H9 (cell line): ENCODE measurements around the gene SCNM1. TPM values are rescaled to one million over a fixed set of nuclear protein-coding genes. Genes with fewer than 3 reads are reported as not detected.

Experiments used
- DNase-seq: peaks from one replicate; pipeline ENCODE4 v3.0.0-alpha.2; 2017
- H2AFZ ChIP-seq: one replicate; pipeline ENCODE4 v1.6.1; 2013; ENCODE audit warnings: mild to moderate bottlenecking, low read length, control low read depth, moderate library complexity
- H2AK5ac ChIP-seq: 2 replicates; pipeline ENCODE4 v1.6.1; 2013; ENCODE audit warnings: low read length, control low read depth, mixed read lengths; ENCODE audit not compliant: insufficient read length
- H2BK120ac ChIP-seq: one replicate; pipeline ENCODE4 v1.6.1; 2013; ENCODE audit warnings: low read depth, mild to moderate bottlenecking, low read length, control low read depth, inconsistent platforms; ENCODE audit not compliant: poor library complexity, severe bottlenecking
- H2BK12ac ChIP-seq: 2 replicates; pipeline ENCODE4 v1.6.1; 2013; ENCODE audit warnings: low read length, control low read depth, mixed read lengths, low read depth; ENCODE audit not compliant: insufficient read length
- H2BK15ac ChIP-seq: 2 replicates; pipeline ENCODE4 v1.6.1; 2013; ENCODE audit warnings: low read depth, low read length, control low read depth
- H2BK20ac ChIP-seq: one replicate; pipeline ENCODE4 v1.6.1; 2013; ENCODE audit warnings: low read depth, mild to moderate bottlenecking, low read length, control low read depth, inconsistent platforms; ENCODE audit not compliant: poor library complexity, severe bottlenecking
- H2BK5ac ChIP-seq: 2 replicates; pipeline ENCODE4 v1.6.1; 2013; ENCODE audit warnings: low read length, control low read depth, mixed read lengths; ENCODE audit not compliant: insufficient read length
- H3K14ac ChIP-seq: 2 replicates; pipeline ENCODE4 v1.6.1; 2013; ENCODE audit warnings: low read length, control low read depth; ENCODE audit not compliant: insufficient read depth
- H3K18ac ChIP-seq: 2 replicates; pipeline ENCODE4 v1.6.1; 2013; ENCODE audit warnings: low read depth, mild to moderate bottlenecking, mixed read lengths, low read length, control low read depth; ENCODE audit not compliant: insufficient read length
- H3K23ac ChIP-seq: 2 replicates; pipeline ENCODE4 v1.6.1; 2013; ENCODE audit warnings: low read length, control low read depth, mixed read lengths, low read depth; ENCODE audit not compliant: insufficient read length
- H3K23me2 ChIP-seq: 2 replicates; pipeline ENCODE4 v1.6.1; 2013; ENCODE audit warnings: low read depth, mild to moderate bottlenecking, mixed read lengths, low read length, control low read depth; ENCODE audit not compliant: insufficient read length, poor library complexity, severe bottlenecking
- H3K27ac ChIP-seq: 2 replicates; pipeline ENCODE4 v1.5.1; 2013; ENCODE audit warnings: low read length, control low read depth, mixed read lengths, low read depth; ENCODE audit not compliant: insufficient read length
- H3K27me3 ChIP-seq: 2 replicates; pipeline ENCODE4 v1.6.1; 2013; ENCODE audit warnings: low read length, control low read depth, inconsistent platforms; ENCODE audit not compliant: insufficient read depth
- H3K4ac ChIP-seq: 2 replicates; pipeline ENCODE4 v1.6.1; 2013; ENCODE audit warnings: low read depth, mild to moderate bottlenecking, control low read depth, inconsistent platforms, low read length, moderate library complexity
- H3K4me1 ChIP-seq: 2 replicates; pipeline ENCODE4 v1.6.1; 2013; ENCODE audit warnings: low read length, control low read depth, inconsistent platforms; ENCODE audit not compliant: insufficient read depth
- H3K4me2 ChIP-seq: 2 replicates; pipeline ENCODE4 v1.6.1; 2013; ENCODE audit warnings: low read length, control low read depth, mixed read lengths; ENCODE audit not compliant: insufficient read length, insufficient read depth
- H3K56ac ChIP-seq: 2 replicates; pipeline ENCODE4 v1.6.1; 2013; ENCODE audit warnings: low read depth, mild to moderate bottlenecking, mixed read lengths, low read length, control low read depth; ENCODE audit not compliant: insufficient read length
- H3K79me1 ChIP-seq: 2 replicates; pipeline ENCODE4 v1.6.1; 2013; ENCODE audit warnings: low read depth, mild to moderate bottlenecking, moderate library complexity, low read length, control low read depth, inconsistent platforms; ENCODE audit not compliant: insufficient read depth, poor library complexity, severe bottlenecking
- H3K79me2 ChIP-seq: 2 replicates; pipeline ENCODE4 v1.6.1; 2013; ENCODE audit warnings: low read length, control low read depth, inconsistent platforms; ENCODE audit not compliant: insufficient read depth
- H3K9ac ChIP-seq: 2 replicates; pipeline ENCODE4 v1.6.1; 2013; ENCODE audit warnings: low read length, control low read depth, mixed read lengths; ENCODE audit not compliant: insufficient read length; ENCODE audit errors: extremely low read depth
- H3K9me3 ChIP-seq: one replicate; pipeline ENCODE4 v1.6.1; 2013; ENCODE audit warnings: low read depth, low read length, inconsistent platforms; ENCODE audit not compliant: control insufficient read depth
- H3T11ph ChIP-seq: one replicate; pipeline ENCODE4 v1.6.1; 2013; ENCODE audit warnings: mild to moderate bottlenecking, low read length, control low read depth, inconsistent platforms
- H4K20me1 ChIP-seq: one replicate; pipeline ENCODE4 v1.6.1; 2013; ENCODE audit not compliant: control insufficient read depth, insufficient read length, insufficient read depth
- H4K5ac ChIP-seq: 2 replicates; pipeline ENCODE4 v1.6.1; 2013; ENCODE audit warnings: low read depth, mild to moderate bottlenecking, mixed read lengths, low read length, control low read depth; ENCODE audit not compliant: insufficient read length
- H4K8ac ChIP-seq: replicated peaks from 2 replicates; pipeline ENCODE4 v1.6.1; 2013; ENCODE audit warnings: low read length, control low read depth, mixed read lengths, low read depth; ENCODE audit not compliant: insufficient read length
- H4K91ac ChIP-seq: 2 replicates; pipeline ENCODE4 v1.6.1; 2013; ENCODE audit warnings: low read depth, mild to moderate bottlenecking, moderate library complexity, mixed read lengths, low read length, control low read depth; ENCODE audit not compliant: insufficient read length
- H3K27ac Mint-ChIP-seq, 3 experiments: 2 replicates in 2 of 3; 3 replicates in 1 of 3; pipeline ENCODE4 v1.8.0; 2020 to 2021; ENCODE audit warnings: mixed read lengths in 3 of 3, mild to moderate bottlenecking in 1 of 3, moderate library complexity in 1 of 3
- H3K27me3 Mint-ChIP-seq: 2 replicates; pipeline ENCODE4 v1.8.0; 2021; ENCODE audit warnings: low read depth, mild to moderate bottlenecking, moderate library complexity, mixed read lengths
- H3K36me3 Mint-ChIP-seq, 3 experiments: 2 replicates in 2 of 3; 3 replicates in 1 of 3; pipeline ENCODE4 v1.8.0; 2020 to 2021; ENCODE audit warnings: low read depth in 3 of 3, mixed read lengths in 3 of 3; ENCODE audit not compliant: insufficient read depth in 1 of 3
- H3K4me1 Mint-ChIP-seq, 2 experiments: 2 replicates each; pipeline ENCODE4 v1.8.0; 2020; ENCODE audit warnings: mixed read lengths in 2 of 2
- H3K4me3 Mint-ChIP-seq, 2 experiments: 2 replicates in 1 of 2; 3 replicates in 1 of 2; pipeline ENCODE4 v1.8.0; 2020 to 2021; ENCODE audit warnings: mild to moderate bottlenecking in 2 of 2, mixed read lengths in 2 of 2, moderate library complexity in 1 of 2
- H3K9me3 Mint-ChIP-seq, 2 experiments: 2 replicates in 1 of 2; 3 replicates in 1 of 2; pipeline ENCODE4 v1.8.0; 2020; ENCODE audit warnings: mild to moderate bottlenecking in 2 of 2, mixed read lengths in 2 of 2, moderate library complexity in 1 of 2
- WGBS: extraction: QIAGEN DNeasy Blood & Tissue Kit; methylation state at CpG from one replicate; pipeline ENCODE4 v1.1.7; 2013; ENCODE audit warnings: missing lambda C conversion rate, low lambda C conversion rate, mixed read lengths; ENCODE audit not compliant: insufficient read length; ENCODE audit errors: extremely low coverage; 5-methylcytosine and 5-hydroxymethylcytosine counted together
- total RNA-seq: library from RNA; stranded (reverse); gene quantifications from 2 replicates; pipeline ENCODE4 v1.2.1, GENCODE V29; 2021
- TF ChIP-seq, protein P1 (sequence below): fragments of 200-600 bp; sonication (generic); conservative IDR thresholded peaks from 3 replicates; pipeline ENCODE4 v1.8.0; 2021; ENCODE audit warnings: antibody characterized with exemption, mild to moderate bottlenecking

Gene SCNM1
- total RNA-seq, 1 experiment from 2014 or later: 60.5 TPM

DNA sequence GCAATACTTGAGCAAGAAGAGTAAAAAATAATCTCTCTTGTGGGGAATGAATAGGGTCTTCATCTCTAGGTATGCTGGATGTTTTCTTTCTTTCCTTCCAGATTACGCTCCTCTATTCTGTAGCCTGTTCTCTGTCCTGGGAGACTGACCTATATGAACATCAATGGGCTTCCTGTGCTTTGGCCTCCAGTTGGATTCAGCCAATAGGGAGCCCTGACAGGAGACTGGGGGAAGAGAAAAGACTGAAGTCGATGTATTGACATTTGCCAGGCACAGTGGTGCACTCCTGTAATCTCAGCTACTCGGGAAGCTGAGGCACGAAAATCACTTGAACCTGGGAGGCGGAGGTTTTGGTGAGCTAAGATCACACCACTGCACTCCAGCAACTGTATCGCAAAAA lies 37.1 kb upstream of the SCNM1 start:
- Mint-ChIP-seq H3K4me1 (peaks cover 26 to 34% of the 10 kb centered on the region in 2 experiments), H3K36me3 (no peaks in the 10 kb centered on the region), H3K27me3 (peaks cover 3% of the 10 kb centered on the region), H3K9me3 (no peaks in the 10 kb centered on the region), H3K27ac (no peak overlapping the region), H3K4me3 (no peak overlapping the region)
- H4K5ac ChIP-seq: no peak overlapping the region
- no peak overlapping the region for H2BK120ac ChIP-seq
- no peak overlapping the region for H4K91ac ChIP-seq
- no peak overlapping the region for H2BK12ac ChIP-seq
- no peaks in the 10 kb centered on the region for H3K79me1 ChIP-seq
- no peak overlapping the region for H4K8ac ChIP-seq
- no peak overlapping the region for H2AK5ac ChIP-seq
- H2BK20ac ChIP-seq: no peak overlapping the region
- DNase-seq: no peak
- H3K4me1 ChIP-seq: no peaks in the 10 kb centered on the region; the same call in 1 of the 2 replicates
- H2BK5ac ChIP-seq: no peak overlapping the region
- peaks cover 15% of the 10 kb centered on the region for H3K23me2 ChIP-seq
- no CpG with 5 or more reads among the region's 6 CpGs for WGBS
- TF ChIP-seq, protein P1, sequence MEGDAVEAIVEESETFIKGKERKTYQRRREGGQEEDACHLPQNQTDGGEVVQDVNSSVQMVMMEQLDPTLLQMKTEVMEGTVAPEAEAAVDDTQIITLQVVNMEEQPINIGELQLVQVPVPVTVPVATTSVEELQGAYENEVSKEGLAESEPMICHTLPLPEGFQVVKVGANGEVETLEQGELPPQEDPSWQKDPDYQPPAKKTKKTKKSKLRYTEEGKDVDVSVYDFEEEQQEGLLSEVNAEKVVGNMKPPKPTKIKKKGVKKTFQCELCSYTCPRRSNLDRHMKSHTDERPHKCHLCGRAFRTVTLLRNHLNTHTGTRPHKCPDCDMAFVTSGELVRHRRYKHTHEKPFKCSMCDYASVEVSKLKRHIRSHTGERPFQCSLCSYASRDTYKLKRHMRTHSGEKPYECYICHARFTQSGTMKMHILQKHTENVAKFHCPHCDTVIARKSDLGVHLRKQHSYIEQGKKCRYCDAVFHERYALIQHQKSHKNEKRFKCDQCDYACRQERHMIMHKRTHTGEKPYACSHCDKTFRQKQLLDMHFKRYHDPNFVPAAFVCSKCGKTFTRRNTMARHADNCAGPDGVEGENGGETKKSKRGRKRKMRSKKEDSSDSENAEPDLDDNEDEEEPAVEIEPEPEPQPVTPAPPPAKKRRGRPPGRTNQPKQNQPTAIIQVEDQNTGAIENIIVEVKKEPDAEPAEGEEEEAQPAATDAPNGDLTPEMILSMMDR: no peak
- H4K20me1 ChIP-seq: no peaks in the 10 kb centered on the region
- H2BK15ac ChIP-seq: no peak overlapping the region
- H3K9ac ChIP-seq: no peak overlapping the region
- no peaks in the 10 kb centered on the region for H3K79me2 ChIP-seq
- H3K14ac ChIP-seq: no peak overlapping the region
- H3K18ac ChIP-seq: no peak overlapping the region
- H3K4ac ChIP-seq: no peak overlapping the region
- no peak overlapping the region for H3K4me2 ChIP-seq
- no peak overlapping the region for H3K27ac ChIP-seq
- H3K56ac ChIP-seq: no peak overlapping the region
- H3T11ph ChIP-seq: no peak overlapping the region
- no peaks in the 10 kb centered on the region for H3K9me3 ChIP-seq
- H2AFZ ChIP-seq: no peak overlapping the region
- H3K23ac ChIP-seq: no peak overlapping the region
- H3K27me3 ChIP-seq: no peaks in the 10 kb centered on the region; the same call in 1 of the 2 replicates
